Gastroesophageal sphincter (tissue), 3 donors: ENCODE measurements around the gene OGDH.

Experiments used
- POLR2A ChIP-seq, 2 donors: fragments of 450-650 bp; IDR thresholded peaks; one replicate each; pipeline ENCODE4 v1.6.1; 2017; ENCODE audit warnings: antibody characterized with exemption in 2 of 2, mild to moderate bottlenecking in 2 of 2, moderate library complexity in 1 of 2
- POLR2AphosphoS5 ChIP-seq: sonication (generic); formaldehyde crosslinking; IDR thresholded peaks from one replicate; pipeline ENCODE4 v1.6.1; 2017; ENCODE audit warnings: antibody characterized with exemption
- TF ChIP-seq, protein P1 (sequence below), 4 experiments: fragments of 200-600 bp in 2 of 4; fragments of 450-650 bp in 2 of 4; sonication (generic) in 1 of 4; IDR thresholded peaks; one replicate each; pipeline ENCODE4 v1.5.1; 2017 to 2019; ENCODE audit warnings: antibody characterized with exemption in 4 of 4, mild to moderate bottlenecking in 2 of 4, moderate library complexity in 2 of 4

DNA sequence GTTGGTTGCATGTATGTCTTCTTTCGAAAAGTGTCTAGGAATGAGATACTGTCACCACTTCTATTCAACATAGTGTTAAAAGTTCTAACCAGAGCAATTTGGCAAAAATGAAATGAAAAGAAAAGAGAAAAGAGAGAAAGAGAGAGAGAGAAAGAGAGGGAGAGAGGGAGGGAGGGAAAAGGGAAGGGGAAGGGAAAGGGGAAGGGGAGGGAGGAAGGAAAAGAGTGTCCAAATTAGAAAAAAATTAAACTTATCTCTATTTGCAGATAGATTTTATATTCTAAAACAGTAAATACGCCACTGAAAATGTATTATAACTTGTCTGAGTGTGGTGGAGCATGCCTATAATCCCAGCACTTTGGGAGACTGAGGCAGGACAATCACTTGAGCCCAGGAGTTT lies 48.9 kb upstream of the OGDH start:
- TF ChIP-seq, protein P1, sequence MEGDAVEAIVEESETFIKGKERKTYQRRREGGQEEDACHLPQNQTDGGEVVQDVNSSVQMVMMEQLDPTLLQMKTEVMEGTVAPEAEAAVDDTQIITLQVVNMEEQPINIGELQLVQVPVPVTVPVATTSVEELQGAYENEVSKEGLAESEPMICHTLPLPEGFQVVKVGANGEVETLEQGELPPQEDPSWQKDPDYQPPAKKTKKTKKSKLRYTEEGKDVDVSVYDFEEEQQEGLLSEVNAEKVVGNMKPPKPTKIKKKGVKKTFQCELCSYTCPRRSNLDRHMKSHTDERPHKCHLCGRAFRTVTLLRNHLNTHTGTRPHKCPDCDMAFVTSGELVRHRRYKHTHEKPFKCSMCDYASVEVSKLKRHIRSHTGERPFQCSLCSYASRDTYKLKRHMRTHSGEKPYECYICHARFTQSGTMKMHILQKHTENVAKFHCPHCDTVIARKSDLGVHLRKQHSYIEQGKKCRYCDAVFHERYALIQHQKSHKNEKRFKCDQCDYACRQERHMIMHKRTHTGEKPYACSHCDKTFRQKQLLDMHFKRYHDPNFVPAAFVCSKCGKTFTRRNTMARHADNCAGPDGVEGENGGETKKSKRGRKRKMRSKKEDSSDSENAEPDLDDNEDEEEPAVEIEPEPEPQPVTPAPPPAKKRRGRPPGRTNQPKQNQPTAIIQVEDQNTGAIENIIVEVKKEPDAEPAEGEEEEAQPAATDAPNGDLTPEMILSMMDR (IDR thresholded peaks at IDR 0.05), result no peak
- TF ChIP-seq POLR2AphosphoS5 (no peak), POLR2A (IDR thresholded peaks at IDR 0.05) (no peak)
